22Rv1 (cell line): ENCODE results near the gene PHF24.

ENCODE experiments used
- ZFX ChIP-seq: fragments of 450-650 bp; IDR thresholded peaks from 2 replicates; pipeline ENCODE4 v1.6.1; 2017; ENCODE audit warnings: antibody characterized with exemption, borderline replicate concordance
- TF ChIP-seq, protein P1 (sequence below): fragments of 450-650 bp; IDR thresholded peaks from 2 replicates; pipeline ENCODE4 v1.5.1; 2017; ENCODE audit warnings: mild to moderate bottlenecking

DNA sequence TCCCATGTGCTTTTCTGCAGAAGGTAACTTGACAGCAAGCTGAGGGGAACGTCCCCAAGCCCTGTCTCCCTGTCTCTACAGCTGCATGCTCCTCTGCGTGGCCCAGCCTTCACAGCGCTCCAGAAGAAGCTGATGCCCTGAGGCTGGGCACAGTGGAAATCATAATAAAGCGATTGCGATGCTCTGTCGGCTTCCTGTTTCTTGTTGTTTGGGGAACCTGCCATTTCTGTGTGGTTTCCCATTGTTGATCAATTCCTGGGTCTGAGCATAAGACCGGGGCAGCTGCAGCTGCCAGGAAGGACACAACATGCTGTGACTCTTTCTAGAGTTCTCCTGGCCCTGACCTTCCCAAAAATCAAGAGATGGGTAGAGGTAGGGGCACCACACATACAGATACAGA, 24.3 kb downstream of the PHF24 start:
- TF ChIP-seq, protein P1, sequence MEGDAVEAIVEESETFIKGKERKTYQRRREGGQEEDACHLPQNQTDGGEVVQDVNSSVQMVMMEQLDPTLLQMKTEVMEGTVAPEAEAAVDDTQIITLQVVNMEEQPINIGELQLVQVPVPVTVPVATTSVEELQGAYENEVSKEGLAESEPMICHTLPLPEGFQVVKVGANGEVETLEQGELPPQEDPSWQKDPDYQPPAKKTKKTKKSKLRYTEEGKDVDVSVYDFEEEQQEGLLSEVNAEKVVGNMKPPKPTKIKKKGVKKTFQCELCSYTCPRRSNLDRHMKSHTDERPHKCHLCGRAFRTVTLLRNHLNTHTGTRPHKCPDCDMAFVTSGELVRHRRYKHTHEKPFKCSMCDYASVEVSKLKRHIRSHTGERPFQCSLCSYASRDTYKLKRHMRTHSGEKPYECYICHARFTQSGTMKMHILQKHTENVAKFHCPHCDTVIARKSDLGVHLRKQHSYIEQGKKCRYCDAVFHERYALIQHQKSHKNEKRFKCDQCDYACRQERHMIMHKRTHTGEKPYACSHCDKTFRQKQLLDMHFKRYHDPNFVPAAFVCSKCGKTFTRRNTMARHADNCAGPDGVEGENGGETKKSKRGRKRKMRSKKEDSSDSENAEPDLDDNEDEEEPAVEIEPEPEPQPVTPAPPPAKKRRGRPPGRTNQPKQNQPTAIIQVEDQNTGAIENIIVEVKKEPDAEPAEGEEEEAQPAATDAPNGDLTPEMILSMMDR = no peak
- no peak for TF ChIP-seq ZFX
